ENCODE data around the gene CHID1. TPM values are rescaled to one million over a fixed set of nuclear protein-coding genes. Genes with fewer than 3 reads are reported as not detected.
A peak's percentile ranks its signal among the peaks of the same experiment; 100 is the strongest.

Gene CHID1
- total and polyA plus RNA-seq, 8 donors: 81.4 to 95.7 (median 93.5) TPM

DNA sequence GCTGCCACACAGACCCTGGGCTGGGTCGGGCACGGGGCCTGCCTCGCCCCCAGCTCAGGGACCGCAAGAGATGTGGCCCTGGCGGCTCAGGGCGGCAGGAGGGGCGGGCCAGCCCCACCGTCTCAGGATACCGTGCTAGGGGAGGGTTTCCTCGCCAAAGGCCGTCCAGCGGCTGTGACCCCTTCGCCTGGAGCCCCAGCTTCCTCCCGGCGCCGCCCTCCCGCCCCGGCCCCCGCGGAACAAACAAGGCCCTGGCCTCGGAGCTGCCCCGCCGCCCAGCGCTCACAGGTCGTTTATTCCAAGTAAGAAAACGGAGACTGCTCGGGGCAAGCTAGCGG, 14.5 kb upstream of the CHID1 start:
- no peak for ATAC-seq
- intact Hi-C loops (cut with DNase I): no loop called here

DNA sequence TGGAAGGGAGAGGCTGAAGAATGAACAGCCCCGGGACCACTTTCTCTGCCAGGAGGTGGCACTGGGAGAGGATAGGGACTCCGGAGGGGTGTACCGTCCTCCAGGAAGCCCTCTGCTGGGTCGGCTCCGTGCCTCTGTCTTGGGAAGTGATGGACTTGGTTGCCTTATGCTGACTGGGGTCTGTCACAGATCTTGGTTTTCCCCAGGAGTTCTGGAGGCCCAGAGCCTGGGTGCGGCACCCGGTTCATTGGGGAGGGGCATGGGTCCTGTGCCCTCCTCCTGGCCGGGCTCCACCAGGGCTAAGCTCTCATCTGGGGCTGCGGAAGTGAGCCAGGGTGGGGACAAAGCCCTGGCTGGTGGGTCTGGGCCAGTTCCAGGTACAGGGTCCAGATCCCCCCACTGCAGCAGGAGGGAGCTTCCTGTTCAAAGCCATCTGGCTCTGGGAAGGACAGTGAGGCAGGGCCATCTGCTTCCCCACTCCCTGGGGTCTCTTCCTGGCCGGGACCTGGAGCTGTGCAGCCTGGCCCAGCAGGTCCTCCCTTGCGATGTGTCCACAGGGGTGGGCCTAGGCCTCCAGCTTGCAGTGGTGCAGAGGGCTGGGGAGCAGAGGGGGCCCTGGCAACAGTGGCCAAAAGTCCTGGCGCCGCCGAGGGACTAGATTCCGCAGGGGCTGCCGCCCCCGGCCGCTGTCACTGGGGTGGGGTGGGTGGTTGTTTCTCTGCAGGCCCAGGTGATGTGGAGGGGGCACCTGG, 14.0 kb upstream of the CHID1 start:
- intact Hi-C loops (cut with DNase I): no loop called here
- Histone ChIP-seq H3K4me3 (no peak overlapping the region), H3K27ac (peak overlapping the region; percentile 79 to 87), H3K27me3 (no peaks in the 10 kb centered on the region), H3K4me1 (peaks cover 26 to 43% of the 10 kb centered on the region in 2 donors), H3K9me3 (no peaks in the 10 kb centered on the region), H3K36me3 (peaks cover 0 to 16% of the 10 kb centered on the region in 2 donors)
- TF ChIP-seq, protein P1, sequence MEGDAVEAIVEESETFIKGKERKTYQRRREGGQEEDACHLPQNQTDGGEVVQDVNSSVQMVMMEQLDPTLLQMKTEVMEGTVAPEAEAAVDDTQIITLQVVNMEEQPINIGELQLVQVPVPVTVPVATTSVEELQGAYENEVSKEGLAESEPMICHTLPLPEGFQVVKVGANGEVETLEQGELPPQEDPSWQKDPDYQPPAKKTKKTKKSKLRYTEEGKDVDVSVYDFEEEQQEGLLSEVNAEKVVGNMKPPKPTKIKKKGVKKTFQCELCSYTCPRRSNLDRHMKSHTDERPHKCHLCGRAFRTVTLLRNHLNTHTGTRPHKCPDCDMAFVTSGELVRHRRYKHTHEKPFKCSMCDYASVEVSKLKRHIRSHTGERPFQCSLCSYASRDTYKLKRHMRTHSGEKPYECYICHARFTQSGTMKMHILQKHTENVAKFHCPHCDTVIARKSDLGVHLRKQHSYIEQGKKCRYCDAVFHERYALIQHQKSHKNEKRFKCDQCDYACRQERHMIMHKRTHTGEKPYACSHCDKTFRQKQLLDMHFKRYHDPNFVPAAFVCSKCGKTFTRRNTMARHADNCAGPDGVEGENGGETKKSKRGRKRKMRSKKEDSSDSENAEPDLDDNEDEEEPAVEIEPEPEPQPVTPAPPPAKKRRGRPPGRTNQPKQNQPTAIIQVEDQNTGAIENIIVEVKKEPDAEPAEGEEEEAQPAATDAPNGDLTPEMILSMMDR (IDR thresholded peaks at IDR 0.05): no peak
- DNase-seq (peak in 1 of 4 donors; percentile 80), ATAC-seq (no peak)

More for the DNA sequence above, 14.5 kb upstream of the CHID1 start:
- H3K27me3 ChIP-seq: no peaks in the 10 kb centered on the region
- H3K27ac ChIP-seq: peak overlapping the region; percentile 79 to 87
- DNase-seq: peak in 1 of 4 donors; percentile 85
- no peaks in the 10 kb centered on the region for H3K9me3 ChIP-seq
- peaks cover 0 to 17% of the 10 kb centered on the region in 2 donors for H3K36me3 ChIP-seq
- TF ChIP-seq, protein P1 (IDR thresholded peaks at IDR 0.05): no peak
- H3K4me1 ChIP-seq: peaks cover 26 to 48% of the 10 kb centered on the region in 2 donors
- H3K4me3 ChIP-seq: peak overlapping the region in 1 of 2 donors; percentile 66

DNA sequence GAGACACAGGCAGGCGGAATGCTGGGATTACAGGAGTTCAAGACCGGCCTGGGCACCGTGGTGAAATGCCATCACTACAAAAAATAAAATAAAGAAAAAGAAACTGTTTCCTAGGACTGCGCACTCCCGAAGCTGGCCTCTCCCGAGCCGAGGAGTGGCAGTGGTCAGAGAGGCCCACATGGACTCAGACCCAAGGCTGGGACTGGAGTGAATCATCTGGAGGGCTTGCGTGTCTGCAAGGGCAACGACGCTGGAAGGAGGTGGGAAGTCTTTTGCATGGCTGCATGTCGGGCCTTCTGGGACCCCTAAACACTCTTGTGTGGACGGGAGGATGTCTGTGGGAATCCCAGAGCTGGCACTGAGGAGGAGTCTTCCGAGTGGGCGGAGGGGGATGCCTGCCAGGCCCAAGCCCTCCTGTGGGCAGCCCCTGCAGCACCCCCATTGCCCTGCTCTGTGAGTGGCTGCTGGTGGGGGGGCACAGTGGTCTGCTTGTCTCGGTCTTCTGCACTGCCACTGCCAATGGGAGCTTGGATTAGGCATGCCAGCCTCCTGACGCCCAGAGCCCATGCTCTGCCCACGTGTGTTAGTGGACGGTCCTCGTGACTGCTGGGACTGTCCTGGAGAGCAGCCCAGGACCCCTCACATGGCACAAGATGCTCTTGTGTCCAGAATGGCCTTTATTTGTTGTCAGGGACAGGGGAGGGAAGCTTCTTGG, 13.2 kb upstream of the CHID1 start:
- DNase-seq (peak in 1 of 4 donors; percentile 57), ATAC-seq (no peak)
- Histone ChIP-seq H3K9me3 (no peaks in the 10 kb centered on the region), H3K27ac (peak overlapping the region in 1 of 2 donors; percentile 87), H3K4me1 (peaks cover 22 to 35% of the 10 kb centered on the region in 2 donors), H3K27me3 (no peaks in the 10 kb centered on the region), H3K4me3 (no peak overlapping the region), H3K36me3 (peaks cover 0 to 9% of the 10 kb centered on the region in 2 donors)
- intact Hi-C loops (cut with DNase I): no loop called here
- TF ChIP-seq, protein P1 (IDR thresholded peaks at IDR 0.05): no peak

DNA sequence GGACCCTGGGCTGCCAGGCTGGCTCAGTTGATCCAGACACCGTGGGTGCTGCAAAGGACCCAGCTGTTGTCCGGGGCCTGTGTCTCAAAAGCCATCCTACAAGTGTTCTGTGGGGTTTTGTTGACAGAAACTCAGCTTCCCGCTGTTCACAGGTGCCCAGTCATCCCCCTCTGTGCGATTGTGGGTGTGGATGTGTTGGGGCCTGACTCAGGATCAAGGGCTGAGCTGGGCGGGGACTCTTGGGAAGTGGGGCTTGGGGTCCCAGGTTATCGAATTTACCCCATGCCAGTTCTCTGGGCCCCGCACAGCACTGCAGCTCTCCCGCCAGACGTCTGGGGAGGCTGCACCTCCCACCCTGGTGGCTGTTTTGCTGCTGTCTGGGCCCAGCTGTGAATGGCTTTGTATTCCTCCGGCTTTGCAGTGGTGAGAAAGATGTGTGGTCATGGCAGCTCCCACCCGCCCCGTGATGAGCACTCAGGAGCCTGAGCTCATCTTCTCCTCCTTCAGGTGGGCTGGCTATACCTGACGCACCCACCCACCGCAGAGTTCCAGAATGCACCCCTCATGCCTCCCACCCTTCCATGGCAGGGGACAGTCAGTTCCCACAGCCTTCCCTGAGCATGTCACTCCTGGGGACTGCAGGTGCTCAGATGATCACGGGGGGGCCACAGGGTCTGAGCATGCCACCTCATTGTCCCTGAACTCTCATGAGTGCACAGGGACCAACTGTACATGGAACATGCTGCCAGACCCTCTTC, 11.5 kb upstream of the CHID1 start:
- peak in 1 of 4 donors; percentile 60 for DNase-seq
- H3K27me3 ChIP-seq: no peaks in the 10 kb centered on the region
- no peaks in the 10 kb centered on the region for H3K9me3 ChIP-seq
- intact Hi-C loops (cut with DNase I): no loop called here
- H3K4me3 ChIP-seq: no peak overlapping the region
- no peak for ATAC-seq
- H3K36me3 ChIP-seq: peaks cover 0 to 1% of the 10 kb centered on the region in 2 donors
- TF ChIP-seq, protein P1 (IDR thresholded peaks at IDR 0.05): no peak
- peaks cover 6 to 19% of the 10 kb centered on the region in 2 donors for H3K4me1 ChIP-seq
- no peak overlapping the region for H3K27ac ChIP-seq
